K562 (cell line): ENCODE data around the gene GIGYF1. TPM values are rescaled to one million over a fixed set of nuclear protein-coding genes. Genes with fewer than 3 reads are reported as not detected.

Experiments
- ATF1 ChIP-seq, 2 experiments: fragments of 450-650 bp in 1 of 2; IDR thresholded peaks; 2 replicates each; pipeline ENCODE4 v1.6.1; 2016; ENCODE audit warnings: missing compliant biosample characterization in 1 of 2, missing genetic modification characterization in 1 of 2
- FOS ChIP-seq: IDR thresholded peaks from 3 replicates; pipeline ENCODE4 v1.6.1; 2011; ENCODE audit not compliant: insufficient read length; ENCODE audit errors: extremely low read depth
- FOXM1 ChIP-seq, 2 experiments: fragments of 450-650 bp in 1 of 2; sonication (generic) in 1 of 2; formaldehyde crosslinking in 1 of 2; IDR thresholded peaks; 2 replicates each; pipeline versions ENCODE4 v1.6.1 to v1.9.0; 2017 to 2022; ENCODE audit warnings: low read depth in 2 of 2, mild to moderate bottlenecking in 2 of 2, missing genetic modification reagents in 1 of 2, moderate library complexity in 1 of 2
- HMG20B ChIP-seq: fragments of 250-450 bp; sonication (Bioruptor Pico); IDR thresholded peaks from 2 replicates; pipeline ENCODE4 v1.5.0; 2021; ENCODE audit warnings: mild to moderate bottlenecking
- MTA3 ChIP-seq: fragments of 450-650 bp; formaldehyde crosslinking; IDR thresholded peaks from 2 replicates; pipeline ENCODE4 v1.6.1; 2017; ENCODE audit warnings: mild to moderate bottlenecking, borderline replicate concordance
- NFRKB ChIP-seq: fragments of 450-650 bp; IDR thresholded peaks from 2 replicates; pipeline ENCODE4 v1.6.1; 2016; ENCODE audit warnings: low read depth
- POLR2B ChIP-seq: fragments of 450-650 bp; IDR thresholded peaks from 2 replicates; pipeline ENCODE4 v1.6.1; 2018; ENCODE audit warnings: low read depth; ENCODE audit not compliant: partially characterized antibody
- PRDM10 ChIP-seq: fragments of 450-650 bp; IDR thresholded peaks from 2 replicates; pipeline ENCODE4 v1.6.1; 2018; ENCODE audit not compliant: partially characterized antibody
- RBM22 ChIP-seq: fragments of 200-400 bp; formaldehyde crosslinking; IDR thresholded peaks from 2 replicates; pipeline ENCODE4 v1.6.1; 2018; ENCODE audit warnings: low read length, low read depth; ENCODE audit not compliant: poor library complexity, severe bottlenecking
- SMAD4 ChIP-seq: fragments of 250-450 bp; sonication (Bioruptor Pico); conservative IDR thresholded peaks from 2 replicates; pipeline ENCODE4 v1.8.0; 2021; ENCODE audit warnings: inconsistent platforms, mild to moderate bottlenecking, moderate library complexity
- SUPT5H ChIP-seq: fragments of 450-650 bp; IDR thresholded peaks from 2 replicates; pipeline ENCODE4 v1.6.1; 2016
- ZBTB5 ChIP-seq: fragments of 450-650 bp; IDR thresholded peaks from 2 replicates; pipeline ENCODE4 v1.6.1; 2017; ENCODE audit warnings: antibody characterized with exemption
- ZBTB7A ChIP-seq: IDR thresholded peaks from 2 replicates; pipeline ENCODE4 v1.6.1; 2011; ENCODE audit warnings: low read depth, mild to moderate bottlenecking, low read length, moderate library complexity, borderline replicate concordance; ENCODE audit not compliant: control insufficient read depth
- ZC3H4 ChIP-seq: sonication (generic); formaldehyde crosslinking; IDR thresholded peaks from 2 replicates; pipeline ENCODE4 v1.9.0; 2021; ENCODE audit warnings: missing genetic modification reagents, borderline replicate concordance
- ZNF592 ChIP-seq: fragments of 450-650 bp; IDR thresholded peaks from 2 replicates; pipeline ENCODE4 v1.6.1; 2017; ENCODE audit warnings: antibody characterized with exemption, mild to moderate bottlenecking
- ZNF696 ChIP-seq: fragments of 250-450 bp; sonication (Bioruptor Pico); conservative IDR thresholded peaks from 2 replicates; pipeline ENCODE4 v1.4.0; 2020; ENCODE audit warnings: mild to moderate bottlenecking, moderate library complexity
- polyA plus RNA-seq, 8 experiments: library from polyadenylated mRNA; depleted of rRNA in 4 of 8; stranded (reverse) in 5 of 8; unstranded in 3 of 8; fragments of >200 nt; fragmentation: Nextera tagmentation in 2 of 8; fragmentation: Illumina TruSeq in 1 of 8; extraction: Ambion mirVana in 2 of 8; extraction: Trizol in 1 of 8; gene quantifications; 2 replicates each; pipeline versions ENCODE4 v1.2.1 to v1.2.3, GENCODE V29; 2011 to 2014; ENCODE audit warnings: inconsistent platforms in 1 of 8, missing spikeins in 1 of 8
- total RNA-seq, 7 experiments: library from RNA; depleted of rRNA in 6 of 7; stranded (reverse); fragments of >200 nt in 6 of 7; fragmentation: Illumina TruSeq in 2 of 7; extraction: Trizol in 2 of 7; gene quantifications; 2 replicates each; pipeline versions ENCODE4 v1.2.1 to v1.2.3, GENCODE V29; 2011 to 2021; ENCODE audit warnings: low replicate concordance in 1 of 7

Gene GIGYF1
- total and polyA plus RNA-seq, 9 of the 15 experiments (the other 6 are each of a cell fraction or from before 2014, with no cell fraction given) = 0.56 to 76.2 (median 16.8) TPM

- TF ChIP-seq HMG20B (0 out of 2 replicates have a peak, but pooled peaks have one; percentile 19), ZBTB7A (peak; percentile 55), MTA3 (0 out of 2 replicates have a peak, but pooled peaks have one; percentile 33), SMAD4 (CRISPR knock-in tag) (peak; percentile 37), ZNF696 (CRISPR knock-in tag) (no peak), ZC3H4 (CRISPR knock-in tag) (peak; percentile 61; the same call in 1 of the 2 replicates), ZNF592 (peak; percentile 45; the same call in 1 of the 2 replicates), POLR2B (peak; percentile 22), FOXM1 (IDR thresholded peaks at IDR 0.05; ENCODE audit: low read depth) (no peak), FOXM1 (CRISPR knock-in tag; IDR thresholded peaks at IDR 0.05; ENCODE audit: low read depth) (0 out of 2 replicates have a peak, but pooled peaks have one; percentile 37), ZBTB5 (no peak), RBM22 (no peak), ATF1 (CRISPR knock-in tag; IDR thresholded peaks at IDR 0.05) (no peak), ATF1 (tag; IDR thresholded peaks at IDR 0.05) (0 out of 2 replicates have a peak, but pooled peaks have one; percentile 6), PRDM10 (peak; percentile 32), SUPT5H (peak; percentile 41; the same call in 1 of the 2 replicates), FOS (no peak), NFRKB (peak; percentile 85)
Measured at GRCh38 chr7:100640517-100641440, 53.3 kb downstream of the GIGYF1 start (continued).
